Liver (tissue), 9 donors: ENCODE measurements around the gene PAXX. TPM values are rescaled to one million over a fixed set of nuclear protein-coding genes. Genes with fewer than 3 reads are reported as not detected.

ENCODE experiments used
- DNase-seq: peaks from one replicate; pipeline ENCODE4 v3.0.0-alpha.2; 2017; ENCODE audit warnings: low spot score
- H3K27ac ChIP-seq, 2 donors: one replicate each; pipeline ENCODE4 v1.7.0; 2013; ENCODE audit warnings: inconsistent platforms in 2 of 2, low read length in 2 of 2, control low read depth in 1 of 2, low read depth in 1 of 2, mild to moderate bottlenecking in 1 of 2
- H3K27me3 ChIP-seq, 4 donors: one replicate each; pipeline versions ENCODE4 v1.6.1 to v1.7.0; 2013; ENCODE audit warnings: low read length in 3 of 4, inconsistent platforms in 1 of 4, mild to moderate bottlenecking in 1 of 4, moderate library complexity in 1 of 4; ENCODE audit not compliant: control insufficient read depth in 4 of 4, insufficient read depth in 4 of 4
- H3K36me3 ChIP-seq, 4 donors: one replicate each; pipeline versions ENCODE4 v1.6.1 to v1.7.0; 2013; ENCODE audit warnings: low read length in 3 of 4, mild to moderate bottlenecking in 3 of 4, low read depth in 1 of 4, moderate library complexity in 1 of 4; ENCODE audit not compliant: control insufficient read depth in 4 of 4, insufficient read depth in 3 of 4
- H3K4me1 ChIP-seq, 4 donors: one replicate each; pipeline versions ENCODE4 v1.6.1 to v1.7.0; 2013; ENCODE audit warnings: low read length in 3 of 4, mild to moderate bottlenecking in 3 of 4, moderate library complexity in 1 of 4; ENCODE audit not compliant: control insufficient read depth in 4 of 4, insufficient read depth in 4 of 4
- H3K4me3 ChIP-seq, 3 donors: one replicate each; pipeline versions ENCODE4 v1.6.1 to v1.7.0; 2013; ENCODE audit warnings: low read length in 3 of 3, control low read depth in 1 of 3, low read depth in 1 of 3, mild to moderate bottlenecking in 1 of 3
- H3K9ac ChIP-seq, 2 donors: one replicate each; pipeline ENCODE4 v1.7.0; 2013; ENCODE audit warnings: low read length in 2 of 2, mild to moderate bottlenecking in 2 of 2, moderate library complexity in 2 of 2, control low read depth in 1 of 2, low read depth in 1 of 2
- H3K9me3 ChIP-seq, 4 donors: one replicate each; pipeline versions ENCODE4 v1.6.1 to v1.7.0; 2013; ENCODE audit warnings: low read length in 3 of 4; ENCODE audit not compliant: control insufficient read depth in 4 of 4
- EGR1 ChIP-seq, 2 donors: IDR thresholded peaks; 2 replicates each; pipeline ENCODE4 v1.6.1; 2016 to 2018; ENCODE audit warnings: antibody characterized with exemption in 2 of 2, low read depth in 2 of 2
- FOXA1 ChIP-seq: IDR thresholded peaks from 2 replicates; pipeline ENCODE4 v1.6.1; 2016; ENCODE audit warnings: antibody characterized with exemption
- FOXA2 ChIP-seq: IDR thresholded peaks from 2 replicates; pipeline ENCODE4 v1.6.1; 2016; ENCODE audit warnings: antibody characterized with exemption
- GABPA ChIP-seq, 2 donors: IDR thresholded peaks in 1 of 2; conservative IDR thresholded peaks in 1 of 2; 2 replicates each; pipeline ENCODE4 v1.6.1; 2016; ENCODE audit warnings: antibody characterized with exemption in 2 of 2, mild to moderate bottlenecking in 1 of 2, moderate library complexity in 1 of 2
- HNF4A ChIP-seq, 2 donors: conservative IDR thresholded peaks; 2 replicates each; pipeline ENCODE4 v1.6.1; 2016; ENCODE audit warnings: antibody characterized with exemption in 2 of 2, mild to moderate bottlenecking in 2 of 2
- HNF4G ChIP-seq: IDR thresholded peaks from 2 replicates; pipeline ENCODE4 v1.6.1; 2016; ENCODE audit warnings: antibody characterized with exemption
- JUND ChIP-seq, 2 donors: IDR thresholded peaks; 2 replicates each; pipeline ENCODE4 v1.6.1; 2016; ENCODE audit warnings: antibody characterized with exemption in 2 of 2
- NR2F2 ChIP-seq: IDR thresholded peaks from 2 replicates; pipeline ENCODE4 v1.6.1; 2016; ENCODE audit warnings: antibody characterized with exemption
- RAD21 ChIP-seq, 2 donors: IDR thresholded peaks; 2 replicates each; pipeline ENCODE4 v1.6.1; 2016; ENCODE audit warnings: antibody characterized with exemption in 2 of 2, mild to moderate bottlenecking in 2 of 2
- RXRA ChIP-seq, 2 donors: IDR thresholded peaks; 2 replicates each; pipeline ENCODE4 v1.6.1; 2017 to 2018; ENCODE audit warnings: antibody characterized with exemption in 2 of 2, mild to moderate bottlenecking in 1 of 2
- SP1 ChIP-seq: IDR thresholded peaks from 2 replicates; pipeline ENCODE4 v1.6.1; 2018; ENCODE audit warnings: antibody characterized with exemption, mild to moderate bottlenecking
- TAF1 ChIP-seq: conservative IDR thresholded peaks from 2 replicates; pipeline ENCODE4 v1.6.1; 2016; ENCODE audit warnings: antibody characterized with exemption, mild to moderate bottlenecking
- YY1 ChIP-seq: IDR thresholded peaks from 2 replicates; pipeline ENCODE4 v1.6.1; 2016; ENCODE audit warnings: antibody characterized with exemption, mild to moderate bottlenecking
- WGBS: extraction: QIAGEN DNeasy Blood & Tissue Kit; methylation state at CpG from one replicate; pipeline ENCODE4 v1.1.7; 2013; 5-methylcytosine and 5-hydroxymethylcytosine counted together
- polyA plus RNA-seq, 2 donors: library from polyadenylated mRNA; stranded (reverse) in 1 of 2; unstranded in 1 of 2; fragments of 200-250 nt in 1 of 2; fragments of >200 nt in 1 of 2; fragmentation: Nextera tagmentation in 1 of 2; extraction: Ambion mirVana in 1 of 2; gene quantifications; one replicate each; pipeline versions ENCODE4 v1.2.1 to v1.2.3, GENCODE V29; 2013 to 2015
- total RNA-seq, 2 donors: library from RNA; depleted of rRNA; stranded (reverse); fragments of >200 nt; gene quantifications; one replicate each; pipeline ENCODE4 v1.2.3, GENCODE V29; 2014
- TF ChIP-seq, protein P1 (sequence below): IDR thresholded peaks from 2 replicates; pipeline ENCODE4 v1.6.1; 2016; ENCODE audit warnings: antibody characterized with exemption, mild to moderate bottlenecking
- TF ChIP-seq, protein P2 (sequence below): fragments of 150-350 bp; IDR thresholded peaks from 2 replicates; pipeline ENCODE4 v1.5.1; 2017; ENCODE audit warnings: improper control_type of control experiment, low read depth, low read length; ENCODE audit not compliant: missing input control
- TF ChIP-seq, protein P3 (sequence below): IDR thresholded peaks from 2 replicates; pipeline ENCODE4 v1.6.1; 2016; ENCODE audit warnings: antibody characterized with exemption
- TF ChIP-seq, protein P4 (sequence below): IDR thresholded peaks from 2 replicates; pipeline ENCODE4 v1.6.1; 2016; ENCODE audit warnings: antibody characterized with exemption
- donor health status: healthy.
- donor health status: healthy.
- donor health status: healthy.
- donor health status: healthy.
- donor health status: healthy.

Gene PAXX
- total and polyA plus RNA-seq, 4 donors: 7.3 to 34.1 (median 19.2) TPM

DNA sequence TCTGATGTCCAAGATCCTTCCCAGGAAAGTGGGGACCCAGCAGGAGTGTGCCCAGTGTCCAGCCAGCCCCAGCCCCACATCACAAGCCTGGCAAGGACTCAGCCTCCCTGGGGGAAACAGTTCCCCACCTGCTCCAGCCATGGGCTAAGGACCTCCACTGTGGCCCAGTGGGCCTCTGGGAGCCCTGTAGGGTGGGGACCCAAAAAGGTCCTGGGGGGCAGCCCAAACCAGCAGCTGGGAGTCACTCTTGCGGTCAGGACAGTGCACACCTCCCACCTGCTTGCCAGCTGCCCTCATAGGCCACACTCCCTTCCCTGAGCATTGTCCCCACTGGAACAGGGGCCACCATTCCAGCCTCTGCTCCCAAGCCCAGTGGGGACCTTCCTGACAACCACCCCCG, 34.2 kb downstream of the PAXX start:
- Histone ChIP-seq H3K9me3 (no peaks in the 10 kb centered on the region), H3K27me3 (no peaks in the 10 kb centered on the region), H3K4me3 (no peak overlapping the region), H3K9ac (no peak overlapping the region), H3K4me1 (peaks cover 39 to 71% (median 54%) of the 10 kb centered on the region in 4 donors), H3K36me3 (no peaks in the 10 kb centered on the region), H3K27ac (no peak overlapping the region)
- DNase-seq: no peak
- TF ChIP-seq NR2F2: no peak
- no peak for TF ChIP-seq RXRA (IDR thresholded peaks at IDR 0.05)
- TF ChIP-seq GABPA (IDR thresholded peaks at IDR 0.05 in 1 of 2, conservative IDR thresholded peaks at IDR 0.05 in 1 of 2): no peak
- TF ChIP-seq, protein P1, sequence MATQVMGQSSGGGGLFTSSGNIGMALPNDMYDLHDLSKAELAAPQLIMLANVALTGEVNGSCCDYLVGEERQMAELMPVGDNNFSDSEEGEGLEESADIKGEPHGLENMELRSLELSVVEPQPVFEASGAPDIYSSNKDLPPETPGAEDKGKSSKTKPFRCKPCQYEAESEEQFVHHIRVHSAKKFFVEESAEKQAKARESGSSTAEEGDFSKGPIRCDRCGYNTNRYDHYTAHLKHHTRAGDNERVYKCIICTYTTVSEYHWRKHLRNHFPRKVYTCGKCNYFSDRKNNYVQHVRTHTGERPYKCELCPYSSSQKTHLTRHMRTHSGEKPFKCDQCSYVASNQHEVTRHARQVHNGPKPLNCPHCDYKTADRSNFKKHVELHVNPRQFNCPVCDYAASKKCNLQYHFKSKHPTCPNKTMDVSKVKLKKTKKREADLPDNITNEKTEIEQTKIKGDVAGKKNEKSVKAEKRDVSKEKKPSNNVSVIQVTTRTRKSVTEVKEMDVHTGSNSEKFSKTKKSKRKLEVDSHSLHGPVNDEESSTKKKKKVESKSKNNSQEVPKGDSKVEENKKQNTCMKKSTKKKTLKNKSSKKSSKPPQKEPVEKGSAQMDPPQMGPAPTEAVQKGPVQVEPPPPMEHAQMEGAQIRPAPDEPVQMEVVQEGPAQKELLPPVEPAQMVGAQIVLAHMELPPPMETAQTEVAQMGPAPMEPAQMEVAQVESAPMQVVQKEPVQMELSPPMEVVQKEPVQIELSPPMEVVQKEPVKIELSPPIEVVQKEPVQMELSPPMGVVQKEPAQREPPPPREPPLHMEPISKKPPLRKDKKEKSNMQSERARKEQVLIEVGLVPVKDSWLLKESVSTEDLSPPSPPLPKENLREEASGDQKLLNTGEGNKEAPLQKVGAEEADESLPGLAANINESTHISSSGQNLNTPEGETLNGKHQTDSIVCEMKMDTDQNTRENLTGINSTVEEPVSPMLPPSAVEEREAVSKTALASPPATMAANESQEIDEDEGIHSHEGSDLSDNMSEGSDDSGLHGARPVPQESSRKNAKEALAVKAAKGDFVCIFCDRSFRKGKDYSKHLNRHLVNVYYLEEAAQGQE: no peak
- TF ChIP-seq SP1: no peak
- TF ChIP-seq, protein P2, sequence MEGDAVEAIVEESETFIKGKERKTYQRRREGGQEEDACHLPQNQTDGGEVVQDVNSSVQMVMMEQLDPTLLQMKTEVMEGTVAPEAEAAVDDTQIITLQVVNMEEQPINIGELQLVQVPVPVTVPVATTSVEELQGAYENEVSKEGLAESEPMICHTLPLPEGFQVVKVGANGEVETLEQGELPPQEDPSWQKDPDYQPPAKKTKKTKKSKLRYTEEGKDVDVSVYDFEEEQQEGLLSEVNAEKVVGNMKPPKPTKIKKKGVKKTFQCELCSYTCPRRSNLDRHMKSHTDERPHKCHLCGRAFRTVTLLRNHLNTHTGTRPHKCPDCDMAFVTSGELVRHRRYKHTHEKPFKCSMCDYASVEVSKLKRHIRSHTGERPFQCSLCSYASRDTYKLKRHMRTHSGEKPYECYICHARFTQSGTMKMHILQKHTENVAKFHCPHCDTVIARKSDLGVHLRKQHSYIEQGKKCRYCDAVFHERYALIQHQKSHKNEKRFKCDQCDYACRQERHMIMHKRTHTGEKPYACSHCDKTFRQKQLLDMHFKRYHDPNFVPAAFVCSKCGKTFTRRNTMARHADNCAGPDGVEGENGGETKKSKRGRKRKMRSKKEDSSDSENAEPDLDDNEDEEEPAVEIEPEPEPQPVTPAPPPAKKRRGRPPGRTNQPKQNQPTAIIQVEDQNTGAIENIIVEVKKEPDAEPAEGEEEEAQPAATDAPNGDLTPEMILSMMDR: no peak
- no peak for TF ChIP-seq FOXA2
- no peak for TF ChIP-seq TAF1
- TF ChIP-seq, protein P3, sequence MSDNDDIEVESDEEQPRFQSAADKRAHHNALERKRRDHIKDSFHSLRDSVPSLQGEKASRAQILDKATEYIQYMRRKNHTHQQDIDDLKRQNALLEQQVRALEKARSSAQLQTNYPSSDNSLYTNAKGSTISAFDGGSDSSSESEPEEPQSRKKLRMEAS: no peak
- no peak for TF ChIP-seq YY1
- no peak for TF ChIP-seq JUND (IDR thresholded peaks at IDR 0.05)
- 91% methylated on average over 2 of the region's 2 CpGs for WGBS

DNA sequence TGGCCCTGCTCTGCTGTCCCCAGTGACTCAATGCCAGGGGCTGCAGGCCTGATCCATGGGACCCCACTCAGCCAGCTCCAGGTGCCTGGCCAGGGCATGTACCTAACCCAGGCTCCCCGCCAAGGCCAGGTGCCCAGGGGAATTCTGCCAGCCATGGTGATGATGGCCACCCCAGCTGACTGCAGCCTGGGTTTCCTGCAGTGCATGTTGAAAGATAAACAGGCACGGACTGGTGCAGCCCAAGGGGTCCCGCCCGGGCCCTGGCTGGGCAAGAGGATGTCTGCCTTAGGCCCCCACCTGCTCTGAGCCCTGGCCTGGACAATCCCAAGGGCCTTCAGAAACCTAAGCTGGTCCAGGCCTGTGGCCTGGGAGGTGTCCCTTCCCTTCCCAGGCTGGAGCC, 34.6 kb downstream of the PAXX start:
- peaks cover 39 to 71% (median 54%) of the 10 kb centered on the region in 4 donors for H3K4me1 ChIP-seq
- H3K4me3 ChIP-seq: peak overlapping the region in 2 of 3 donors; percentile 58 to 72
- no peak for DNase-seq
- peak overlapping the region; percentile 43 to 71 for H3K27ac ChIP-seq
- no peaks in the 10 kb centered on the region for H3K27me3 ChIP-seq
- peak overlapping the region in 1 of 2 donors; percentile 10 for H3K9ac ChIP-seq
- 36% methylated on average over 4 of the region's 4 CpGs for WGBS
- no peaks in the 10 kb centered on the region for H3K36me3 ChIP-seq
- no peaks in the 10 kb centered on the region for H3K9me3 ChIP-seq
- TF ChIP-seq TAF1 (no peak), JUND (IDR thresholded peaks at IDR 0.05) (no peak), GABPA (IDR thresholded peaks at IDR 0.05 in 1 of 2, conservative IDR thresholded peaks at IDR 0.05 in 1 of 2) (no peak), SP1 (no peak), FOXA1 (no peak), HNF4G (no peak), EGR1 (IDR thresholded peaks at IDR 0.05; ENCODE audit: low read depth in 2 of 2) (no peak), HNF4A (conservative IDR thresholded peaks at IDR 0.05) (no peak), YY1 (peak; percentile 25), RXRA (IDR thresholded peaks at IDR 0.05) (peak in 1 of 2 donors; percentile 4), NR2F2 (no peak), RAD21 (IDR thresholded peaks at IDR 0.05) (no peak), FOXA2 (no peak)
- TF ChIP-seq, protein P1: no peak
- TF ChIP-seq, protein P3: no peak
- TF ChIP-seq, protein P4, sequence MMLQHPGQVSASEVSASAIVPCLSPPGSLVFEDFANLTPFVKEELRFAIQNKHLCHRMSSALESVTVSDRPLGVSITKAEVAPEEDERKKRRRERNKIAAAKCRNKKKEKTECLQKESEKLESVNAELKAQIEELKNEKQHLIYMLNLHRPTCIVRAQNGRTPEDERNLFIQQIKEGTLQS: no peak
- TF ChIP-seq, protein P2: no peak
